ENCODE measurements around the gene HYDIN.
"Not testable (repeated sequence)": the region's sequence is repeated elsewhere in the genome, so short reads cannot be mapped to it uniquely, and the experiment has no call there.

Gene HYDIN

DNA sequence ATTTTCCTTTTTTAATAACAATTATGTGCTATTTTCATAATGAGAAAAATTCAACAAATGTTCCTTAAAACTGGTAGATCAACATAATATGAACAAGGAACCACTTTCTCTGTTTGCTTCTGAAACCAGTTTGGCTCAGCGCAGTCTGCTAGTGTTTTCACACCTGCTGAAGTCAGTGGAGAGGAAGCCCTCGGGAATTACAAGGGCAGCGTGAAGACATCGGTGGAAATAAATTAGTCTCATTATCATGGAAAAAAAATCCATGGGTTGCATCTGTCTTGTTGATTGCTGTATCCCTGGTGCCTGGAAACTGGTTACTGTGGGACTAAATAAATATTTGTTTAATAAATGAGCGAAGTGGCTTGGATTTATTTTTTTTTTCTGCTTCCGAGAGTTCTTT lies 245.8 kb downstream of the HYDIN start:
- DNase-seq, result not testable (repeated sequence)

DNA sequence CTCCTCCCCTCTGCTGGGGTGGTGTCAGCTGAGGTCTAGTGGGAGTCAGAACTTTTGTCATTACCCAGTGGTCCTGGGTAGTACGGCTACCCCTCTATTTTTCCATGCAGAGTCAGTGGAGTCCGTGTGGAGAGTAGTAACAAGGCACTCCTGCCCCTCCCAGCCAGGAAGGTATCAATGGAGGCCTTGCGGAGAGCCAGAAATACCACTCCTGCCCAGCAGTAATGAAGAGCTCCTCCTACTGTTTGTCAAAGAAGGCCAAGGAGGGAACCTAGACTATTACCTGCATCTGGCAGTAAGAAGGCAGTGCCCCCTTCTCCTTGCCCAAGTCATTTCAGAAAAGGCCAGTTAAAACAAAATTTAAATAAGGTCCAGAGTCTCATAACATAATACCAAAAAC lies 262.2 kb downstream of the HYDIN start:
- DNase-seq, result not testable (repeated sequence)

DNA sequence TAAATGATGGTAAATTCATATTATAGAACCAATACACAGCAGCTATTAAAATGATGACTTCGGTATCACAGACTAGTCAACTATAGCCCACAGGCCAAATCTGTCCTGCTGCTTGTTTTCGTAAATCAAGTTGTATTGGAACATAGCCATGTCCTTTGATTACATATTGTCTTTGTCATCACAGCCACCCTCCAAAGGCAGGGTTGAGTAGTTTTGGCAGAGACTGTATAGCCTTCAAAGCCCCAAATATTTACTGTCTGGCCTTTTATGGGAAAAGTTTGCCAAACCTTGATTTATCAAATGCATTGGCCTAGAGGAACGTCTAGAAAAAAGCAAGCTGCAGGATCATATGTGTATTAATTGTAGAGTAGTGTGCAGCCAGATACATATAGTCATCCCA lies 270.4 kb downstream of the HYDIN start:
- DNase-seq, result not testable (repeated sequence)

DNA sequence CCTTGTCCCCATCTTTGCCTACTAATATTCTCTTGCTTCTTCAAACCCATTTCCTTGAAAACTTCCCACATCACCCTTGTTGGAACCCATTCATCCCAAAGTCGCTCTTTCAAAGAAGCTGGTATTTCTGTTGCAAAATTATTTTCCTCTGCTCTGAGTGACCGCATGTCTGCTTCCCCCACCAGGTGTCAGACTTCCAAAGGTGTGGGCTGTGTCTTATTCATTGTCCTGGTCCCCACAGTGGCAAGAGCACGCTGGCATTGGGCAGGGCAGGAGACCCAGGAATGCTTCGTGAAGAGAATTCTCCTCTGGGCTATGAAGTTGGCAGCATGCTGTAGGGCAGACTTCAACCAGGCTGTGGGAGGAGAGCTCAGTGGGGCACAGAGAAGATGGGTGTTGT lies 275.6 kb downstream of the HYDIN start:
- not testable (repeated sequence) for DNase-seq

DNA sequence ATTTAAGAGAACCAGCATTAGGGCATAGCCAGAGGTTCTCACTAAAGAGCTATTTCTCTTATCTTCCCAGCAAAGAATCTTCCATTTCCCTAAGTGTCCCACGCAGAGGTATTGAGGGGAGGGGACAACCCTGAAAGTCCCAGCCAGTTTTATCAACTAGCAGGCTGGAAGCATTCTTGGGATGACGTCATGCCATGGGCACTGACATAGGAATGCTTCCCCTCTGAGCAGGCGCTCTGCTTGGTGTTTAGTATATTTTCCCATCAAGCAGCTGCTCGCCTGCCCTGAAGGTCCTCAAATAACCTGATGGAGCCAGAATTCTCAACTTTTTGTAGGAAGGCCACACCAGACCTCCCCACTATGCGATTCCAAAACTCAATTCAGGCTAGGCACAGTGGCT lies 276.7 kb downstream of the HYDIN start:
- DNase-seq, result not testable (repeated sequence)

GRCh38 chr16:70943551-70943950 lies 287.0 kb downstream of the HYDIN start:
- DNase-seq, result not testable (repeated sequence)

GRCh38 chr16:70939690-70940359 lies 290.7 kb downstream of the HYDIN start:
- not testable (repeated sequence) for DNase-seq

DNA sequence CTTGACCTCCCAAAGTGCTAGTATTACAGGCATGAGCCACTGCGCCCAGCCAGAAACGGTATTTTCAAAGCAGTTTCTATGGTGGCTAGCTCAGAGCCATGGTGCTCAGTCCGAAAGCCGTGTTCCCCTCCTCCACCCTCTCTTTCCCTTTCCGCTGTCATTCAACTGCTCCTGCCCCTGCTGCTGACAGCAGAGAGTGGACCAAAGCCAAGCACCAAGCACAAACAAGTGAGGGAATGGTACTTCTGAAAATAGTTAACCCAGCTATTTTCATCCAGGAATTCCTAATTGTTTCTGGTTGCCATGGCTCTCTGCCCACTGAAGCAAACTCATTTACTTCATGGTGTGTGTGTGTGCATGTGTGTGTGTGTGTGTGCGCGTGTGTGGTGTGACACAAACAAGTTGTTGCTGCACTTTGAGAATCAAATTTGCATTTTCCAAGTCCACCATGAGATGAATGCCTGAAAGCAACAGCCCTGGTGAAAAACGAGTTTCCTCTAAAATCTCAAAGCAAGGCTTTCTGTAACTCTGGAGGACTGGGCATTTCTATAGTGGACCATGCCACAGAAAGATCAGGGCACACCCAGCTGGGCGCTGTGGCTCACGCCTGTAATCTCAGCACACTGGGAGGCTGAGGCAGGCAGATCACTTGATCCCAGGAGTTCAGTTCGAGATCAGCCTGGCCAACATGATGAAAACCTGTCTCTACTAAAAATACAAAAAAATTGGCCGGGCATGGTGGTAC lies 293.6 kb downstream of the HYDIN start:
- not testable (repeated sequence) for DNase-seq

GRCh38 chr16:70935325-70935724 lies 295.2 kb downstream of the HYDIN start:
- not testable (repeated sequence) for DNase-seq

DNA sequence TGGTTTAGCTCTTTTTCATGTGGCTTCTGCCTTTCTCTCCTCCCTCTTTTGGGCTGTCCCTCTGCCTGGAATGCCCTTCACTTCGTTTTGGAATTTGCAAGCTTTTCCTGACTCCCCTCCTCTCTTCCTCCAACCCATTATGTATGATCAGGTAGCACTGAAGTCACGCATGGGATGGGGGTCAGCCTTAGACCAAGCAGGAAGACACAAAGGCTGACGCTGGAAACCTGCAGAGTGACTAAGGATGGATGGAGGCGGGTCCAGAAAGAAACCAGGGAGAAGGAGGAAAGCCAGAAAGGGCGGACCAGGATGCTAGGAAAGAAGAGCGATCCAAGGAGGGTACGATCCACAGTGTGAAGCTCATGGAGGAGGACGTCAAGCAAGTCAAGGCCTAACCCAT lies 296.8 kb downstream of the HYDIN start:
- DNase-seq, result not testable (repeated sequence)

GRCh38 chr16:70930757-70931156 lies 299.8 kb downstream of the HYDIN start:
- not testable (repeated sequence) for DNase-seq

DNA sequence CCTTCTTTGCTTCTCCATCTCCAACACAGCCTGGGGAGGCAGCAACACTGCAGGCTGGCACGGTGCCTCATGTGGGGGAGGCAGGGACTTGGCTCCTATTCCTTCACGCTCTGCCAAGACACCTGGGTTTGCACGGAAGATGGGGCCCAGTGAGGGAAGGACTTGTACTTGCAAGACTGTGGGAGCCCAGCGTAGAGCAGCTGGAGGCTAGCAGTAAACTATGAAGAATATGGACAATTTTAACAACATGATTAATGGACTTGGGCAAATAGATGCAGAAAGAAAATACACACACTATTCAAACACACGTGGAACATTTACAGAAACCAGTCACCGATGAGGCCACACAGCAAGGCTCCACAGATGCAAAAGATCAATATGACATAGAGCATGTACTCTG lies 308.4 kb downstream of the HYDIN start:
- DNase-seq, result not testable (repeated sequence)

DNA sequence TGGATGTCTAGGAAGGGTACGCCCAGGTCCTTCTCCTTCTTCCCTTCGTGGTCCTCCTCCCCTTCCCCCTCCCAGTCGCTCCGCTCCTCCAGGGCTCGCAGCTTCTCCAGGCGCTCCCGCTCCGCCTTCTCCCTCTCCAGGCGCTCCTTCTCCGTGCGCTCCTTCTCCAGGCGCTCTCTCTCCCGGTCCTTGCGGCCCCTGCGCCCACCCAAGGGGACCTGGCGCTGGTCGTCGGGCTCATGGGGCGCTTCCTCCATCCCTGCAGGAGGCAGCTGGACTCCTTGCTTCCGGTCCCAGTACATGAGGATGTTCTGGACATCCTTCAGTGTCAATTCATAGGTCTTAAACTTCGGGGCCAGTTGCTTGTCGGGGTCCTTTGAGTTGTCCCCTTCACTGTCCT lies 309.9 kb downstream of the HYDIN start:
- DNase-seq, result not testable (repeated sequence)

DNA sequence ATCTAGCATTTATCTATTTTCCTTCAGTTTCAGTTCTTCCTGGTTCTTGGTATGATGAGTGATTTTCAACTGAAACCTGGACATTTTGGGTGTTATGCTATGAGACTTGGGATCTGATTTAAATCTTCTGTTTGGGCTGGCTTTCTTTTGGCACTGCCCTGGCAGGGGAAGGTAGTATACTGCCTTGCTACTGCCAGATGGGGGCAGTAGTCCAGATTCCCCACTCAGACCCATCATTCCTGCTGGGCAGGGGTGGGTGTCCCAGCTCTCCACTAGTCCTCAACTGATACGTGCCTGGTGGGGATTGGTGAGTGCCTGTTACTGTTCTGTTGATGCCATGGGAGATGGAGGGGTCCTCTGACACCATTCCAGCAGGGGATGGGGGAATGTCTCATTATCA lies 342.3 kb downstream of the HYDIN start:
- DNase-seq, result not testable (repeated sequence)

GRCh38 chr16:70884652-70885051 lies 345.9 kb downstream of the HYDIN start:
- not testable (repeated sequence) for DNase-seq

GRCh38 chr16:70882311-70882710 lies 348.2 kb downstream of the HYDIN start:
- not testable (repeated sequence) for DNase-seq

GRCh38 chr16:70877895-70878294 lies 352.6 kb downstream of the HYDIN start:
- not testable (repeated sequence) for DNase-seq

- not testable (repeated sequence) for DNase-seq
These were observed 354.1 kb downstream of the HYDIN start for GRCh38 chr16:70876442-70876841.

GRCh38 chr16:70864698-70865097 lies 365.8 kb downstream of the HYDIN start:
- DNase-seq, result not testable (repeated sequence)

GRCh38 chr16:70861996-70862395 lies 368.5 kb downstream of the HYDIN start:
- DNase-seq, result not testable (repeated sequence)

DNA sequence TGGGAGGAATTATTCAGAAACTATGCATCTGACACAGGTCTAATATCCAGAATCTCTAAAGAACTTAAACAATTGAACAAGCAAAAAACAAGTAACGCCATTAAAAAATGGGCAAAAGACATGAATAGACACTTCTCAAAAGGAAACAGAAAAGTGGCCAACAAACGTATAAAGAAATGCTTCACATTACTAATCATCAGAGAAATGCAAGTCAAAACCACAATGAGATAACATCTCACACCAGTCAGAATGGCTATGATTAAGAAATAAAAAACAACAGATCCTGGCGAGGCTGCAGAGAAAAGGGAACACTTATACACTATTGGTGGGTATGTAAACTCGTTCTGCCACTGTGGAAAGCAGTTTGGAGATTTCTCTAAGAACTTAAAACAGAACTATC lies 379.2 kb downstream of the HYDIN start:
- not testable (repeated sequence) for DNase-seq

DNA sequence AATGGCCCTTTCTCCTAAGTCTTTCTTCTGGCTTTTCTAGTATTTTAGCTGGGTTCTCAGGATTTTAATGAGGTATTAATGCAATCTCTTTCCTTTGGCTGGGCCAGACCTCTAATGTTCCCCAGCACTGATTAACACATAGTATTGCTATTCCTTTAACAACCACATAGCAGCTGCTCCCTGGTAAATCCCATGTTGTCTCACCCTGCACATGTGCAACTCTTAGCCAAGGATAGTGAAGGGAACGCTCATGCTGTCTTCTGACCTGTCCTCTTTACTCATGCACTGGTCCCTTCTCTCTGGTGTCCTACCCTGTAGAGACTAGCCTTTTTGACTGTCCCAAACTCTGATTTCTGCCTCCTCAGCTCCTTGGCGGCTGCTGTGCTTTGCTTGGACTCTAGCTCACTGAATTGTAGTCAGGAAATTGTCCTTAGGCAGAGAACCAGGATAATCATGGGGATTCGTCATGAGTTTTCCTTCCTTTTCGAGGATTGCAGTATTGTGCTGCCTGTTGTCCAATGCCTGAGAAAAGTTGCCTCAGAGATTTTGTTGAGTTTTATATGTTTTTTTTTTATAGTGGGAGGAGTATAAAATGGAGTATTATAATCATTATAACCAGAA lies 406.9 kb downstream of the HYDIN start:
- not testable (repeated sequence) for DNase-seq

DNA sequence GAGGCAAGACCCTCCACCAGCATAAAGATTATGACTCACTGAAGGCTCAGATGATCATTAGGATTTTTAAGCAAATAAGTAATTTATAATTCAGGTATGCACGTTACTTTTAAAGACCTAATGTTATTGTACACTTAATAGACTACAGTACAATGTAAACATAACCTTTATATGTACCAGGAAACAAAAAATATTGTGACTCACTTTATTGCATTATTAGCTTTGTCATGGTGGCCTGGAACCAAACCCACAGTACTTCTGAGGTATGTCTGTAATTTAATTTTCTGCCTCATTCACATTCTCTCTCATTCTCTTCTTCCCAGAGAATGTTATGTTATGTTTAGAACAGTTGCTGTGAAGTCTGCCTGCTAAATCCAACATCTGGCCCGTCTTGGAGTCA lies 407.8 kb downstream of the HYDIN start:
- DNase-seq, result not testable (repeated sequence)

DNA sequence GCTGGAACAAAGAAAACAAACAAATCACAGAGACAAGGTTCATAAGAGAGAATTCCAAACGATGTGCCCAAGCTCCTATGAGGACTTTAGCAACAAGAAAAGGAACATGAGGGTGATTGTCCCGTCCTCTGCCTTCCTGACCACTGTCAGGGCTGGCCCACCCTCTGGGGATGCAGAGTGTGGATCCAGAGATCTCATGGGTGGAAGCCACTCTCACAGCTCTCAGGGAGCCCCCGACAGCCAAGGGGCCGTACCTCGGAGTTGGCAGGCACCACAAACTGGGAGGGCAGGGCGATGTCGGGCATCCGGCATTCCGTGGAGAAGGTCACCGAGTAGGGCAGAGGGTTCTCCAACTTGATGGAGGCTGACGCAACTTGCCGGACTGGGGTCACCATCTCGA lies 412.4 kb downstream of the HYDIN start:
- not testable (repeated sequence) for DNase-seq
